GM23338 (cell line): Measurements from ENCODE around the gene SLC6A18.

Source experiments
- CREB1 ChIP-seq: fragments of 250-450 bp; sonication (Bioruptor Pico); IDR thresholded peaks from 2 replicates; pipeline ENCODE4 v1.5.0; 2020; ENCODE audit warnings: low read depth, mild to moderate bottlenecking, moderate library complexity
- CTCF ChIP-seq, 2 experiments: fragments of 200-600 bp in 1 of 2; sonication (generic) in 1 of 2; conservative IDR thresholded peaks; 2 replicates each; pipeline versions ENCODE4 v1.5.1 to v1.6.1; 2016 to 2017; ENCODE audit warnings: antibody characterized with exemption in 2 of 2, low read depth in 2 of 2, mild to moderate bottlenecking in 2 of 2, moderate library complexity in 1 of 2
- EZH2 ChIP-seq: fragments of 200-600 bp; sonication (generic); IDR thresholded peaks from one replicate; pipeline ENCODE4 v1.8.0; 2017; ENCODE audit warnings: antibody characterized with exemption, mild to moderate bottlenecking, low read depth; ENCODE audit not compliant: unreplicated experiment
- EZH2phosphoT487 ChIP-seq: fragments of 200-600 bp; sonication (generic); IDR thresholded peaks from one replicate; pipeline ENCODE4 v1.8.1; 2018; ENCODE audit warnings: antibody characterized with exemption; ENCODE audit not compliant: unreplicated experiment
- JUNB ChIP-seq: IDR thresholded peaks from one replicate; pipeline ENCODE4 v1.6.1; 2016; ENCODE audit warnings: antibody characterized with exemption; ENCODE audit not compliant: unreplicated experiment
- NANOG ChIP-seq: IDR thresholded peaks from 2 replicates; pipeline ENCODE4 v1.6.1; 2016; ENCODE audit warnings: antibody characterized with exemption, borderline replicate concordance
- POLR2AphosphoS5 ChIP-seq: IDR thresholded peaks from 2 replicates; pipeline ENCODE4 v1.6.1; 2016; ENCODE audit warnings: antibody characterized with exemption, low read depth
- REST ChIP-seq: IDR thresholded peaks from one replicate; pipeline ENCODE4 v1.6.1; 2018; ENCODE audit warnings: antibody characterized with exemption; ENCODE audit not compliant: unreplicated experiment
- STAT1 ChIP-seq: IDR thresholded peaks from one replicate; pipeline ENCODE4 v1.6.1; 2016; ENCODE audit warnings: antibody characterized with exemption; ENCODE audit not compliant: unreplicated experiment
- ZNF114 ChIP-seq: fragments of 250-450 bp; sonication (Bioruptor Pico); IDR thresholded peaks from 2 replicates; pipeline ENCODE4 v1.5.0; 2020; ENCODE audit warnings: mild to moderate bottlenecking, moderate library complexity
- ZNF331 ChIP-seq: fragments of 250-450 bp; sonication (Bioruptor Pico); IDR thresholded peaks from 2 replicates; pipeline ENCODE4 v1.5.0; 2020; ENCODE audit warnings: low read depth, mild to moderate bottlenecking, moderate library complexity
- ZNF462 ChIP-seq: fragments of 250-450 bp; sonication (Bioruptor Pico); IDR thresholded peaks from 2 replicates; pipeline ENCODE4 v1.5.0; 2020; ENCODE audit warnings: mild to moderate bottlenecking, moderate library complexity
- TF ChIP-seq, protein P1 (sequence below): IDR thresholded peaks from 2 replicates; pipeline ENCODE4 v1.6.1; 2016; ENCODE audit warnings: antibody characterized with exemption

GRCh38 chr5:1247811-1248210 lies 22.6 kb downstream of the SLC6A18 start:
- no peak for TF ChIP-seq CTCF (conservative IDR thresholded peaks at IDR 0.05; ENCODE audit: low read depth in 2 of 2)
- TF ChIP-seq ZNF114 (CRISPR knock-in tag), result no peak
- no peak for TF ChIP-seq POLR2AphosphoS5
- no peak for TF ChIP-seq CREB1 (CRISPR knock-in tag)
- no peak for TF ChIP-seq EZH2
- TF ChIP-seq REST, result no peak
- TF ChIP-seq EZH2phosphoT487, result no peak
- no peak for TF ChIP-seq NANOG
- TF ChIP-seq, protein P1, sequence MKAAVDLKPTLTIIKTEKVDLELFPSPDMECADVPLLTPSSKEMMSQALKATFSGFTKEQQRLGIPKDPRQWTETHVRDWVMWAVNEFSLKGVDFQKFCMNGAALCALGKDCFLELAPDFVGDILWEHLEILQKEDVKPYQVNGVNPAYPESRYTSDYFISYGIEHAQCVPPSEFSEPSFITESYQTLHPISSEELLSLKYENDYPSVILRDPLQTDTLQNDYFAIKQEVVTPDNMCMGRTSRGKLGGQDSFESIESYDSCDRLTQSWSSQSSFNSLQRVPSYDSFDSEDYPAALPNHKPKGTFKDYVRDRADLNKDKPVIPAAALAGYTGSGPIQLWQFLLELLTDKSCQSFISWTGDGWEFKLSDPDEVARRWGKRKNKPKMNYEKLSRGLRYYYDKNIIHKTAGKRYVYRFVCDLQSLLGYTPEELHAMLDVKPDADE, result no peak
- no peak for TF ChIP-seq JUNB
- TF ChIP-seq STAT1, result no peak
- TF ChIP-seq ZNF331 (CRISPR knock-in tag), result no peak
- no peak for TF ChIP-seq ZNF462 (CRISPR knock-in tag)
